Mammary epithelial cell (primary cell): ENCODE measurements around the gene EEA1.

Experiments used
- CTCF ChIP-seq, 2 donors: IDR thresholded peaks in 1 of 2; conservative IDR thresholded peaks in 1 of 2; 2 replicates each; pipeline ENCODE4 v1.5.1; 2011 to 2012; ENCODE audit warnings: inconsistent platforms in 2 of 2, low read length in 2 of 2, mild to moderate bottlenecking in 2 of 2, control low read depth in 1 of 2, low read depth in 1 of 2; ENCODE audit not compliant: insufficient read depth in 1 of 2; ENCODE audit errors: extremely low read depth in 1 of 2
- EZH2 ChIP-seq: IDR thresholded peaks from 2 replicates; pipeline ENCODE4 v1.6.1; 2012; ENCODE audit warnings: low read length, inconsistent platforms, borderline replicate concordance

GRCh38 chr12:92847368-92847767, 81.7 kb downstream of the EEA1 start:
- TF ChIP-seq CTCF (conservative IDR thresholded peaks at IDR 0.05 in 1 of 2, IDR thresholded peaks at IDR 0.05 in 1 of 2; ENCODE audit: extremely low read depth in 1 of 2, insufficient read depth in 1 of 2, low read depth in 1 of 2, low read length in 2 of 2) (no peak), EZH2 (no peak)
